Prostate gland (tissue), 2 donors: Measurements from ENCODE around the gene XYLT2.

Source experiments
- POLR2AphosphoS5 ChIP-seq: sonication (generic); formaldehyde crosslinking; IDR thresholded peaks from one replicate; pipeline ENCODE4 v1.6.1; 2017; ENCODE audit warnings: antibody characterized with exemption
- TF ChIP-seq, protein P1 (sequence below), 4 experiments: fragments of 200-600 bp in 2 of 4; fragments of 450-650 bp in 2 of 4; sonication (generic) in 2 of 4; IDR thresholded peaks; 1 replicate in 3 of 4; 2 replicates in 1 of 4; pipeline ENCODE4 v1.5.1; 2016 to 2019; ENCODE audit warnings: antibody characterized with exemption in 4 of 4, mild to moderate bottlenecking in 2 of 4, moderate library complexity in 2 of 4

DNA sequence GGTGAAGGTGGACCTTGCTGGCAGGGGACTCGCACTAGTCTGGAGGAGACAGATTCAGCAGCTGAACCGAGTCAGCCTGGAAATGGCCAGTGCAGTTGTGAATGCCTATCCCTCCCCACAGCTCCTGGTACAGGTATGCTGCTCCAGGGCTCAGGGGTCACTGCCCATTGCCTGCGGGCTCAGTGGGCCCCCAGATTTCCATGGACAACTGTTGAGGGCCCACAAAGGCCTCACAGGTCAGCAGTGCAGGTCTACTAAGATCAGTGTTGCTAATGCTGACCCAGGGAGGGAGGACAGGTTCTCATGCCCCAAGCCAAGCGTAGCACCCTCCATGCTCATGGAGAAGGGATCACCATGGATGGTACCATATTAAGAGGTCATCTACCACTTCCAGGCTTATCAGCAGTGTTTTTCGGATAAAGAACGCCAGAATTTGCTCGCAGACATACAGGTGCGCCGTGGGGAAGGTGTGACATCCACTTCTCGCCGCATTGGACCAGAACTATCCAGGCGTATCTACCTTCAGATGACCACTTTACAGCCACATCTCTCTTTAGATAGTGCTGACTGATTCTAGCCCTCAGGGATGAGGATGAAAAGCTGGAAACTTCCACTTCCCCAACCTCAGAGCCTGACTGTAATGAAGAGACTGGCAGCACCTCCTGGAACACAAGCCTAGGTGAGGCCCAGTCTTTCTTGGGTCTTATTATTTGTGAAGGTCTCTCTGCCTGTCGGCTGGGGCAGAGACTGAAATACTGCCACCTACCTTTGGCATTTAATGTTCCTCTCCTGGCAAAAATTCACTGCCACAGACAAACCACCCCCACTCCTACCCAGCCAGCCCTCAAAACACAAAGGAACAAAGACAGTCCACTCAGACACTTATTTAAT, 34.7 kb downstream of the XYLT2 start:
- no peak for TF ChIP-seq POLR2AphosphoS5
- TF ChIP-seq, protein P1, sequence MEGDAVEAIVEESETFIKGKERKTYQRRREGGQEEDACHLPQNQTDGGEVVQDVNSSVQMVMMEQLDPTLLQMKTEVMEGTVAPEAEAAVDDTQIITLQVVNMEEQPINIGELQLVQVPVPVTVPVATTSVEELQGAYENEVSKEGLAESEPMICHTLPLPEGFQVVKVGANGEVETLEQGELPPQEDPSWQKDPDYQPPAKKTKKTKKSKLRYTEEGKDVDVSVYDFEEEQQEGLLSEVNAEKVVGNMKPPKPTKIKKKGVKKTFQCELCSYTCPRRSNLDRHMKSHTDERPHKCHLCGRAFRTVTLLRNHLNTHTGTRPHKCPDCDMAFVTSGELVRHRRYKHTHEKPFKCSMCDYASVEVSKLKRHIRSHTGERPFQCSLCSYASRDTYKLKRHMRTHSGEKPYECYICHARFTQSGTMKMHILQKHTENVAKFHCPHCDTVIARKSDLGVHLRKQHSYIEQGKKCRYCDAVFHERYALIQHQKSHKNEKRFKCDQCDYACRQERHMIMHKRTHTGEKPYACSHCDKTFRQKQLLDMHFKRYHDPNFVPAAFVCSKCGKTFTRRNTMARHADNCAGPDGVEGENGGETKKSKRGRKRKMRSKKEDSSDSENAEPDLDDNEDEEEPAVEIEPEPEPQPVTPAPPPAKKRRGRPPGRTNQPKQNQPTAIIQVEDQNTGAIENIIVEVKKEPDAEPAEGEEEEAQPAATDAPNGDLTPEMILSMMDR (IDR thresholded peaks at IDR 0.05): peak in 1 of 4 experiments; percentile 6
